HFF-Myc (cell line): ENCODE results near the gene PMM1.

Source experiments
- DNase-seq: peaks from one replicate; pipeline ENCODE4 v3.0.0-alpha.2; 2011; ENCODE audit warnings: low read depth; ENCODE audit errors: extremely low read depth
- H3K4me3 ChIP-seq: replicated peaks from 2 replicates; pipeline ENCODE4 v1.5.1; 2011; ENCODE audit warnings: low read depth, mild to moderate bottlenecking, control low read depth, low read length
- TF ChIP-seq, protein P1 (sequence below): IDR thresholded peaks from 2 replicates; pipeline ENCODE4 v1.5.1; 2012; ENCODE audit warnings: mild to moderate bottlenecking, low read depth, low read length, control low read depth; ENCODE audit errors: missing control alignments

Gene PMM1

DNA sequence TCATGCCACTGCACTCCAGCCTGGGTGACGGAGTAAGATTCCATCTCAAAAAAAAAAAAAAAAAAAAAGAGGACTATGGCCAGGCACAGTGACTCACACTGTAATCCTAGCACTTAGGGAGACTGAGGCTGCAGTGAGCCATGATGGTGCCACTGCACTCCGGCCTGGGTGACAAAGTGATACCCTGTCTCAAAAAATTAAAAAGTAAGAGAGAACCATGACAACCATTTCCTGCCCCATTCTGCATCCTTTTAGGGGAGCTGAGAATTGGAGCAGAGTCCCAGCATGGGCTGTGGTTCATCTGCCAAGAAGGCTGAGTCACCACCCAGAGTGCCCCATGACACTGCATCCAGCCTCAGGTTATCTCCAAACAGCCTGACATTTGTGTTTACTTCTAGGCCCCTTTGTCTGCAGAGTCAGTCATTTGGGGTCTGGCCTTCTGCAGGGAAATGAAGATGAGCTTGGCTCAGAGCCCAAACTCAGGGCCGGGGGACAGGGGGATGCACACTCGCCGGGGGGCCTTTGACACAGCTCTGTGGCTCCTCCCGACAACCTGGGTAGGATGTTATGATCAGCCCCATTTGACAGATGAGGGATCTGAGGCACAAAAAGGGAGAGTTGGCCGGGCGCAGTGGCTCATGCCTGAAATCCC, 24.1 kb downstream of the PMM1 start:
- TF ChIP-seq, protein P1, sequence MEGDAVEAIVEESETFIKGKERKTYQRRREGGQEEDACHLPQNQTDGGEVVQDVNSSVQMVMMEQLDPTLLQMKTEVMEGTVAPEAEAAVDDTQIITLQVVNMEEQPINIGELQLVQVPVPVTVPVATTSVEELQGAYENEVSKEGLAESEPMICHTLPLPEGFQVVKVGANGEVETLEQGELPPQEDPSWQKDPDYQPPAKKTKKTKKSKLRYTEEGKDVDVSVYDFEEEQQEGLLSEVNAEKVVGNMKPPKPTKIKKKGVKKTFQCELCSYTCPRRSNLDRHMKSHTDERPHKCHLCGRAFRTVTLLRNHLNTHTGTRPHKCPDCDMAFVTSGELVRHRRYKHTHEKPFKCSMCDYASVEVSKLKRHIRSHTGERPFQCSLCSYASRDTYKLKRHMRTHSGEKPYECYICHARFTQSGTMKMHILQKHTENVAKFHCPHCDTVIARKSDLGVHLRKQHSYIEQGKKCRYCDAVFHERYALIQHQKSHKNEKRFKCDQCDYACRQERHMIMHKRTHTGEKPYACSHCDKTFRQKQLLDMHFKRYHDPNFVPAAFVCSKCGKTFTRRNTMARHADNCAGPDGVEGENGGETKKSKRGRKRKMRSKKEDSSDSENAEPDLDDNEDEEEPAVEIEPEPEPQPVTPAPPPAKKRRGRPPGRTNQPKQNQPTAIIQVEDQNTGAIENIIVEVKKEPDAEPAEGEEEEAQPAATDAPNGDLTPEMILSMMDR: no peak
- H3K4me3 ChIP-seq: no peak overlapping the region
- peak; percentile 81 for DNase-seq

- H3K4me3 ChIP-seq: no peak overlapping the region
- DNase-seq: no peak
- TF ChIP-seq, protein P1: no peak
Measured at GRCh38 chr22:41564563-41564962, 25.1 kb downstream of the PMM1 start.

GRCh38 chr22:41563051-41563711, 26.5 kb downstream of the PMM1 start:
- DNase-seq: peak; percentile 81
- H3K4me3 ChIP-seq: peak overlapping the region; percentile 27
- TF ChIP-seq, protein P1: no peak

GRCh38 chr22:41562461-41562860, 27.2 kb downstream of the PMM1 start:
- DNase-seq: no peak
- H3K4me3 ChIP-seq: peak overlapping the region; percentile 27; the same call in 1 of the 2 replicates
- TF ChIP-seq, protein P1: no peak

GRCh38 chr22:41561788-41562187, 27.9 kb downstream of the PMM1 start:
- no peak for DNase-seq
- TF ChIP-seq, protein P1: no peak
- no peak overlapping the region; the same call in 1 of the 2 replicates for H3K4me3 ChIP-seq

DNA sequence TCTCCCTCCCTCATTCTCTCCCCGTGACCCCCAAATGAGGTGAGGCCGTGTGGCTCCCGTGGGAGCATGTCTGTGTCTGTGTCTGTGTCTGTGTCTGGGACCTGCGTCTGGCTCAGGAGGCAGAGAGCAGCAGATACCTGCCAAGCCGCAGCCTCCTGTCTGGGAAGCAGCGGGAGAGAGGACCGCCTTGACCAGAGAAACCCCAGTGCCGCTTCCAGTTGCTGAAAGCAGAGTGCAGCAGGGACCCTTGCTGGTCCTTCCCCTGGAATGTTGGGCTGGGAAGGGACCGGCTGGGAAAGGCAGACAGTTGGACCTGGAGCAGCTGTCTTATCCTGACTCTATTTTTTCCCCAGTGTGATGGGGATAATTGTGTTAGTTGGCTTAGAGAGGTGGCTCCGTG, 28.3 kb downstream of the PMM1 start:
- TF ChIP-seq, protein P1: no peak
- DNase-seq: no peak
- H3K4me3 ChIP-seq: peak overlapping the region; percentile 38
